ENCODE measurements around the gene MARS1.

- TF ChIP-seq POLR2A (IDR thresholded peaks at IDR 0.05) (no peak), CTCF (IDR thresholded peaks at IDR 0.05) (no peak)
Measured at GRCh38 chr12:57500213-57500612, 12.3 kb downstream of the MARS1 start.
